CD4-positive, alpha-beta T cell treated with Interleukin-15 for 4 hours (primary cell): Measurements from ENCODE around the gene MICAL3.

Experiments used
- DNase-seq: peaks from one replicate; pipeline ENCODE4 v3.0.0-alpha.2; 2020; ENCODE audit warnings: low spot score

Gene MICAL3

DNA sequence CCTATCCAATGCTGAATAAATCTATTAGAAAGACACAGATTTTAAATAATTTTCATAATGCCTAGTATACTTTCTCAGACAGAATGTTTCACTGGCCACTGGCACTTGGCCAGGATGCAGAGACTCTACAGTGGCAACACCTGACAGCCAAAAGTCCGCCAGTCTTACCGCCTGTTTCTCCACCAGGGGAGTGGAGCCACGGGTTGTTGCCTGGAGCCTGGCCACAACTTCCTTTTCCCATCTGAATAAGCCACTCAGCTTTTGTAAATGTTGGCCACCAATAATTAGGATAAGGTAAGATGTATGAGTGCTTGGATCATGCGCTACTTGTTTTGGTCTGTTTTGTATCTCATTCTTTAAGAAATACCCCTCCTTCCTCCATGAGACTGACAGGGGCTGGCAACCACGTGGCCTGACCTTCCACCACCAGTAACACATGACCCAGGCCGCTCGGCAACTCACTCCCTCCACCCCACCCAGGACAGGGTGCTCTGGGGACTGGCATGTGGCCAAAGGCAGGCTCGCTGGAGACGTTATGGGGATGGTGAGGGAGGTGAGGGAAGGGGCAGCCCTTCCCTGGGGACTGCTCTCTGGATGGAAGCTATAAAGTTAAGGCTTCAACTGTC, 157.1 kb downstream of the MICAL3 start:
- DNase-seq, result no peak

- no peak for DNase-seq
These were observed 157.7 kb downstream of the MICAL3 start for GRCh38 chr22:17866621-17867020.

GRCh38 chr22:17866127-17866526, 158.2 kb downstream of the MICAL3 start:
- no peak for DNase-seq

DNA sequence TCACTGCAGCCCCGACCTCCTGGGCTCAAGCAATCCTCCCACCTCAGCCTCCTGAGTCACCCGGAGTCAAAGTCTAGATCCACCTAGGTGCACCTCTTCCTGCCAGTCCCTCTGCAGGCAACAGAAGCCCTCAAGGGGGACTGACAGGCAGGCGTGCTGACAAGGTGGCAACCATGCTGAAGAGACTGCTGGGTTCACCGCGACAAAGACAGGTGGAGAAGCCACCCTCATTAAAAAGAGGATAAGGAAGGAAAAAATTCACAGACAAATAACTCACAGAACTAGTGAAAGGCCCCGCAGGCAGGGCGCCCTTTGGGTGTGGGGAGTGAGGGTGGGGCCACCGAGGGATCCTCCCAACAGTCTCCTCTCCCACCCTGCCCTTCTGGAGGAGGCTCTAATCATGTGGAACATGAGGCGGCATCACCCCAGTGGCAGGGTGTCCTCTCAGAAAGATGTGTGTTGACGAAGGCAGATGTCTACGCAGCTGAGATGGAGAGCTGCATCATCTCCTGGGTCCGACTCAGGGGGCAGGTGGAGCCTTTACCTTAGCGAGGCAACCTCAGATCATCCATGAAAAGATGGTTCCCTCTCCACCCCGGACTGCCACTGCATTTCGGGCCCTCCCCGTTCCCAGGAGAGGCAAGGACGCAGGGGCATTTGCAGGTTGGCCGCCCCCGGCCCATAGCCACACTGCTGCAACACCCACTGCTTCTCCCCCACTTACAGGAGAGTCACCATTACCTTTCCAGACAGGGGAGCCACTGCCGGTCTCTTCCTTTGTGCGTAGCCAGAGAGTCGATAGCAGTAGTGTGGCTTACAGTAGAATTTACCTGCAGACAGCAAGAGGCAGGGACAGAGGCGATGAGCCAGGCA, 158.9 kb downstream of the MICAL3 start:
- DNase-seq, result no peak

GRCh38 chr22:17864398-17865182, 159.8 kb downstream of the MICAL3 start:
- DNase-seq, result no peak

- no peak for DNase-seq
These were observed 161.6 kb downstream of the MICAL3 start for GRCh38 chr22:17862646-17863181.

- no peak for DNase-seq
These were observed 162.5 kb downstream of the MICAL3 start for GRCh38 chr22:17861909-17862308.

DNA sequence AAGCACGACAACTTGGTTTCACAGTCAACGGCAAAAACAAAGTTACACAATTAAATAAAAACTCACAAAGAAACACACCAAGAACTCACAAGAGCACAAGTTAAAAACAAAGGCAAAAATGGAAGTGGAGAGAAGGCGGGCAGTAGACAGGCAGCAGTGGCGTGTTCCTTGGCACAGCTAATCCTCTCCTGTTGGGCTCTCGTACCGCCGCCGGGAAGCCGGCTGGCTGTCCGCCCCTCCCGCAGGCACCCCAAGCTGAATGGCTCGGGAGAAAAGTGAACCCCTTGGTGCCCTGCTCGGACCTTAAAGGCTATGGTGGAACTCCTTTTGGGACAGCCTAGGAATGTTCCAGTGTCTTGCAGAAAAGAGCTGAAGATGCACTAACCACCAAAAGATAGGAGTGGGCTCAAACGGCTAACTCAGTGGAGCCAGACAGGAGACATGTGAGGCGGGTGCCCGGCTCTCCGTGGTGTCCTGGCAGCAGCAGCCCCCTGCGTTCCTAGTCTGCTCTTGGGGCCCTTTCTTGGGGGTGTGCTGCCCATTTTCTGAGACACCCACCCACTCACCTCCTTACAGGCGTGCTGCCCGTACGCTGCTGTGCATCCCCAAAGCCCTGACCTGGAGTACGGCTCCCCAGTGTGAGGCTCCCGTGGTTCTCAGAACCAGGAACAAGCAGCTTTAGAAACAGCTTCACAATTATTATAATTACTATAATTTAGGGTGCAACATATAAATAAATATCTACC, 164.0 kb downstream of the MICAL3 start:
- no peak for DNase-seq

DNA sequence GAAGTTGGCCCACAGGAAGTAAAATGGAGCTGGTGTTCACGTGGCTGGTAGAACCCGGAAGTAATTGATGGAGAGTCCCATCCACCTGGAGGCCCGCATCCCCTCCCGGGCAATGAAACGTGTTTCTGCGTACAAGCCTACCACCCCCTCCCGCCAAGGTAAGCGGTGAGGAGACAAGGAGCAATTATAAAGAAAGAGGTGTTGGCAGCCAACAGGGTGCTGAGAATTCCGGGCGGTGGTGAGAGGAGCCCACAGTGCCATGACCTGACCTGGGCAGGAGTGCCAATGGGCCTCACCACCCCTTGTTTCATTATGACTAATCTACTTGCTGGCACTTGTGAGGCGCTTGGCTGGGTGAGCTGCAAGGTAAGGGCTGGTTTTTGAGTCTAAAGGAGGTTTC, 166.3 kb downstream of the MICAL3 start:
- no peak for DNase-seq

DNA sequence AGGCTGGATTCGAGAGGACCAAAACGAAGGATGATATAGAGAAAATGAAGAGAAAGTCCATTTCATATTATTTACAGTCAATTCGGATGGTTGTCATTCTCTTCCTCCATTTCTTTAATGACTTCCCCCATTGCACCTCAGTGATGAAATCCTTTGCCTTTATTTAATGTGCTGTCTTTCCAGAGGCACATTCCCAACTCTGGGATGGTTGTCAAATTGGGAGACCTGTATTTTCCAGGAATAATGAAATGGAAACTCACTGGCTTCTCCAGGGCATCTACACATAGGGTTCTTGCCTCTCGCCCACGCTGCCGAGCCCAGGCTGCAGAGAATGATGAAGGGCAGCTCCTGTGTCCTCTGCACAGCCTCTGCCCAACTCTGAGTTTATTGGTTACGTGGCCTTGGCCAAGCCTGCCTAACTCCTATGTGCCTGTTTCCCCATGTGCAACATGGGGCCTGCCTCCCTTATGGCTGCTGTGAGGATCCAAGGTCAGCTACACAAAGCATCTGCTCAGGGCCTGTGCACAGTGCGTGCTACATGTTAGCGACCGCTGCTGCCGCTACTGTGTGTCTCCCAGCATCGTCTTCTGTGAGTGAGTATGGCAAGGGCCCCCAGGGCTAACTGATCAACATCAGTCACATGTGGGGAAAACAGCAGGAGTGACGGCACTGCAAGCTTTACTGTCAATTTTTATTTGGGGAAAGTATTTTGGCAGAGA, 168.6 kb downstream of the MICAL3 start:
- no peak for DNase-seq

DNA sequence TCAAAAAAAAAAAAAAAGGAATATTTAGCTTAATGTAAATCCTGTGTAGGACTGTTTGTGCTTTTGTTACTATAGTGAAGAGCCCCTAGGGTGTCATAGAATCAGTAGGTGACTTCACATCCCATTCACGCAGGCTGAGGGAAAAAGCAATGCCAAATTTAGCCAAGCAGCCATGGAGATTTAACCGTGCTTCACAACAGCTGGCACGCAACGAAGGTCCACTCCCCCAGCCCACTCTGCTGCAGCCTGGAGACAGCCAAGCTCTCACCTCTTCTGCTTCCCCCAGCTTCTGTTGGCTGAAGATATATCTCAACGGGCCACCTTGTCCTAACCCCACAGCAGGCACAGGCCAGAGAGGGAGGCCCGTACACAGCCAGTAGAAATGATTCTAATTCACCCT, 171.3 kb downstream of the MICAL3 start:
- DNase-seq, result no peak

DNA sequence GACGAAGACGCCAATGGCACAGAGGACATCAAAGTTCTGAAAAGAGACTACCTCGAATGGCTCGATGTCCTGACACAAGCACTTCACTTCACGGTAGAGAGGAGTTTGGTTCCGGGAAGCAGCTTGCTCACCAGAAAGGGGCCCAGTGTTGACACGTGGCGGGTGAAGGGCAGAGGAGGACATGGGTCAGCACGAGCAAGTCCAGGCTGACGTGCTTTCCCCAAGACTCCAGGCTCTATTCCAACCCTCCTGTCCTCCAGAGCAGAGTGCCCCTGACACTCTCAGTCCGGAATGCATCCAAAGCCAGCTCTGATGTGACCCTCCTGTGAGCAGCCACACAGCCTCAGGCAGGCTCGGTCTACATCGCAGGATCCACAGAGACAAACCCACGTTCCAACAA, 172.6 kb downstream of the MICAL3 start:
- DNase-seq, result no peak

DNA sequence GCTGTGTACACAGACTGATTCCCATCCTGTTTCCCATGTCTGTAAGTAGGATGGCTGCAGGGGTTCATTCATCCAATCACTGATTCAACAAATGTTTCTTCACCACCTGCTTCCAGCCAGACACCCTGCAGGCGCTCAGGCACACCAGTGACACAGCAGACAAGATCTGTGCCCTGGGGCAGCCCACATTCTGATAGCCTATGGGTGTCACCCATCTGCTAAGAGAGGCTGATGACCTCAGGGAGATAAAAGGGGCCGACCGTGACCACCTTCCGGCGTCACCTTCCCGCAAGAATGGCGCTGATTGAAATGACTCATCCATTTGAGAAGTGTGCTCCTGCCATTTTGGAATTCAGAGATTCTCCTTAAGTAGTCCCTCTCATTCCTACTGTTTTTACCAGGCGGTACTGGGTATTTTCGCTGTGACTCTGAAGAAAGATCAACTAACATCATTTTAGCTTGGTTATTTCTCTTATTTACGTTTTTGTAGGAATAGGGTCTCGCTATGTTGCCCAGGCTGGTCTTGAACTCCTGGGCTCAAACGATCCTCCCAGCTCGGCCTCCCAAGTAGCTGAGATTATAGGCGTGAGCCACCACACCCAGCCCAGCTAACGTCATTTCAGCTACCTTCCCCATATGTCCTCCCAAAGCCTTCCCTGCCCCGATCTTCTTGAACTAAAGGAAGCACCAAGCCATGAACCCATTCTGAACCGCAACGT, 176.8 kb downstream of the MICAL3 start:
- DNase-seq, result no peak

GRCh38 chr22:17846326-17846992, 177.9 kb downstream of the MICAL3 start:
- no peak for DNase-seq

DNA sequence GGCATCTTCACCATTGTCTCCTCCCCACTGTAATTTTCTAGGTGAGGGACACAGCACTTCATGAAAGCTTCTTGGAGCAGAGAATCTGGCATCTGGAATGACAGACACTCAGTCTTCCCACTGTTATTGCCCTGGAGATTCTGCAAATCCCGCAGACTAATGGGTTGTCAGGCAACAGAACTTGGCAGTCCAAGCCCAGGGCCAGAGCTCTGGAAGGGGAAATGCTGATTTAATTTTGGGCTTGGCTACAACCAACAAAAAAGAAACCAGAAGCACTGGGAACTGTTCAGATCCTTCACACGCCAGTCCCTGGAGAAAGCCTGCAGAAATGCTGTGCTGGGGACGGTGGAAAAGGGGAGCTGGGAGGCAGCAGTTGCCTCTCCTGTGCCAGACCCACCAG, 178.6 kb downstream of the MICAL3 start:
- DNase-seq, result no peak

GRCh38 chr22:17845327-17845726, 179.0 kb downstream of the MICAL3 start:
- DNase-seq, result no peak

DNA sequence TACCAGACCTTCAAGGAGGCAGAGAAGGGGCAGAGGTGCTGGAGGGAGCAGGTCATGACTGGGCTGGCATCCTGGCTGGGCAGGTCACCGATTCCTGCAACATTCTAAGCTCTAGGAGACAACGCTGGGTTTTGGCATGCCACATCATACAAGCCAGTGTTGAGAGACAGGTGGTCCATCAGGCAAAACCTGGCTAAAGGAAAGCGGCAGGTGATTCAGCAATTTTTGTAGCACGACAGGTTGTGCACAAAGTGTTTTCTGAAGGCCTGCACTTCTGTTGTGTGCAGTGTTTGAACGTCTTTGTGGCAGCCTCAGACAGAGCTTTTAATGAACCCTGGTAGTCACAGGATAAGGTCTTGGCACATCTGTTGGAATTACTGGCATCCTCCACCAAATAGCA, 180.2 kb downstream of the MICAL3 start:
- no peak for DNase-seq

DNA sequence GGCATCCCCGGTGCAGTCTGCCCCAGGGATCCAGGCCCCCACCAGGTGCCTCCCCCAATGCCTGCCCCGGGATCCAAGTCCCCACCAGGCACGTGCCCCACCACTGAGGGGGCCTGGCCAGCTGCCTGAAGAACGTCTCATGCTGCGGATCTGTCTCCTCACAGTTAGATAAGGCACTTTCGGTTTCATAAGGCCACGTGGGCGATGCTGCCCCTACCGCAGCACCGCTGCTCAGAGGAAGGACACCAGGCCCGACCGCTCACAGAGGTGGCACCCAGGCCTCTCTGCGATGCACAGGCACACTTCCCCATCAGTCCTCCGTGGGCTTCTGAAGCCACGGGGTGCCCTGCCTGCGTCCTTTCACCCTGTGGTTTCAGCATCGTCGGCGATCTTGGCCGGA, 182.0 kb downstream of the MICAL3 start:
- DNase-seq, result peak; percentile 46

- DNase-seq, result no peak
These were observed 182.5 kb downstream of the MICAL3 start for GRCh38 chr22:17841836-17842235.
